ENCODE data around the gene EFCAB12.

EFCAB12 gene

DNA sequence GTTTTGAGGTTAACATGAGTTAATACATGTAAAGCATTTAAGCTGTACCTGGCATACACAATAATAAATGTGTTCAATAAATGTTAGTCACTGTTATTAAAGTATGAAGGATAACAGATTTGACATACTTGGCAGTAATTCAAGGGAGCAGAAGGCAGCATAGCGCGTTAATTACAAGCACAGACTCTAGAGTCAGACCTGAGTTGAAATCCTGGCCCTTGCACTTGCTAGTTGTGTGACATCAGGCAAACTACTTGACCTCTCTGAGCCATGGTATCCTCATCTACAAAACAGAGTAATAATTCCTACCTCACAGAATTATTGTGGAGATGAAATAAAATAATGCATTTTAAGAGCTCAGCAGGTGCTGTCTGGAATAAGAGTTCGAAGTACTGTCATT, 17.0 kb upstream of the EFCAB12 start:
- DNase-seq (ENCODE audit: low read depth): no peak

DNA sequence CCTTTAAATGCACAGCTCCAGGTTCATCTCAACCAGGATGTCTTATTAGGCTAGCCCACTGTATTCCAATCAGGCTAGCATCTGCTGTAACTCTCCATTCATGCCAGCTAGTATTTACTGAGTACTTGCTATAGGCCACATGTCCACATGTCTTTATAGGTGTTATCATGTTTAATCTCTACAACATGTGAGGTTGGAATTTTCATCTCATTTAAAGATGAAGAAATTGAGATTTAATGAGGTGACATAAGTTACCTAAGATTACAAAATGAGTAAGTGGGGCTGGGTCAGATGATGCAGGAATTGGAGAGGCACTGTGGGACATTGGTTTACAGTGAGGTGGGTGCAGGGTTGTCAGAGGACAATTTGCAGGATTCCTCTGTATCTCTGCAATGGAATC, 14.5 kb upstream of the EFCAB12 start:
- no peak for DNase-seq (ENCODE audit: low read depth)

DNA sequence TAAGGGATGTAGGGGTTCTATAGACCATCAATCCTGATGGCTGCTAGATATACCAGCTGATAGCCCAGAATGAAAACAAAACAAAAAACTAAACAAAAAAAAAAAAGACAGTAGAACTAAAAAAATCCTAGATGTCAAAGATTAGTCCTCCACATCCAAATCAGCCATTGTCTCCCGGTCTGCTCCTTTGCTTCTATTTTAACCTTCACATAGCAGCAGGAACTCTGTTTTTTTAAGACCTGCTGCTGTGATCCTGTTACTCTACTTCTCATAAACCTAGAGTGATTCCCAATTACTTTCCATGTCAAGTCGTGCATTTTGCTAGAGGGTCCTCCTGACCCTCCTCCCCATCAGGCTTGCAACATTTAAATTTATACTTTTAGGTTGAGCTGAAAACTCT, 14.1 kb upstream of the EFCAB12 start:
- no peak for DNase-seq (ENCODE audit: low read depth)

DNA sequence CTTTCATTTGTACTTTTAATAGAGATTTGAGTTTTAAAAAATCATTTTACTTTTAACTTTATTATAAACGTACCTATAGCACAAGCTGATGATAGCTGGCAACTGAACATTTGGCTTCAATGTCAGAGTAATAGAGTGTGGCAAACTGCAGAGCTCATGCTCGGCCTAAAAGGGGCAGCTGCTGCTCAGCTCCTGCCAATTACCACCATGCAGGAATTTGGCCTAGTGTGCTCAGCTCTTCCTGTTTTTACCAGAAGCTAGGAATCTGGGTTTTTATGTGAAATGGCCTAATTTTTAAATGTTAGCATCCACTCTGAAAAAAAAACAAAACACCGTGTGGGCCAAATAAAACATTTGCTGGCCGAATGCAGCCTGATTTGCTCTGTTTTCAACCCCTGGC, 13.3 kb upstream of the EFCAB12 start:
- peak; percentile 64 for DNase-seq (ENCODE audit: low read depth)

DNA sequence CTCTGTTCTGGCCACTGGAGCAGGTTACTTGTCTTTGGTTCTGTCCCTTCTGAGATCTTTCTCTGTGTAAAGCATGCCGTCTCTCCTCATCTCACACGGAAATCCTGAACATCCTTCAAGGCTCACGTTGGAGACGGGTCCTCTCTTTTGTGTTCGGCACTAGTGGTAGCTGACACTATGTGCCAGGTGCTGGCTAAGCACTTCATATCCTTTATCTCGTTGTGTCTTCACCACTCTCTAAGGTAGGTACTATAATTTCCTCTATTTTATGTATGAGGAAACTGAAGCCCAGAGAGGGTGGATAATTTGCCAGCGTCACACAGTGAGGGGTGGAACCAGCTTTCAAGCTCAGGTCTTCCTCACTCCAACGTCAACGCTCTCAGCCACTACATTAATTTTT, 12.8 kb upstream of the EFCAB12 start:
- no peak for DNase-seq (ENCODE audit: low read depth)

DNA sequence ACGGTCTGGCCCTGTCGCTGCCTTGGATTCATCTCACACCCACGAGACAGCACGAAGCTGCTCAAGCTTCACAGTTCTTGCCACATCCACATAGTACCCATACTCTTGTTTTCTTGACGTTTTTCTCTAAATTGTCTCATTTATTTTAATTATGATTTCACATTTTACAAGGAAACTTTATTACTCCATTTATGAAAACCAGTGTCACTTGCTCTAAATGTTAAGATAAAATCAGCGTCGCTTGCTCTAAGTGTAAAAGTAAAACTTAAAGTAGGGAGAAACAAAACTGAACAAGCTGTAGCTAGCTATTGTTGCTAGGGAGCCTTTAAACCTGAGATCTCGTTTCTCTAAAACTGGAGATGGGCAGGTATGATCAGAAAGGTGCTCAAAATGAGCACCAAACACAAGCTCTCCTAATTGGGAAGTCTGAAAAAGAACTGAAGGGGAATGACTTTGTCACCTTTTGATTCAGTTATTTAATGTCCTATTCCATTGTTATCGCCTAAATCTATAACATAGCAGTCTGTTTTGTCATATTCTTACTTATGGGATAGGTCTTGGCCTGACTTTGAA, 12.3 kb upstream of the EFCAB12 start:
- DNase-seq (ENCODE audit: low read depth): no peak

DNA sequence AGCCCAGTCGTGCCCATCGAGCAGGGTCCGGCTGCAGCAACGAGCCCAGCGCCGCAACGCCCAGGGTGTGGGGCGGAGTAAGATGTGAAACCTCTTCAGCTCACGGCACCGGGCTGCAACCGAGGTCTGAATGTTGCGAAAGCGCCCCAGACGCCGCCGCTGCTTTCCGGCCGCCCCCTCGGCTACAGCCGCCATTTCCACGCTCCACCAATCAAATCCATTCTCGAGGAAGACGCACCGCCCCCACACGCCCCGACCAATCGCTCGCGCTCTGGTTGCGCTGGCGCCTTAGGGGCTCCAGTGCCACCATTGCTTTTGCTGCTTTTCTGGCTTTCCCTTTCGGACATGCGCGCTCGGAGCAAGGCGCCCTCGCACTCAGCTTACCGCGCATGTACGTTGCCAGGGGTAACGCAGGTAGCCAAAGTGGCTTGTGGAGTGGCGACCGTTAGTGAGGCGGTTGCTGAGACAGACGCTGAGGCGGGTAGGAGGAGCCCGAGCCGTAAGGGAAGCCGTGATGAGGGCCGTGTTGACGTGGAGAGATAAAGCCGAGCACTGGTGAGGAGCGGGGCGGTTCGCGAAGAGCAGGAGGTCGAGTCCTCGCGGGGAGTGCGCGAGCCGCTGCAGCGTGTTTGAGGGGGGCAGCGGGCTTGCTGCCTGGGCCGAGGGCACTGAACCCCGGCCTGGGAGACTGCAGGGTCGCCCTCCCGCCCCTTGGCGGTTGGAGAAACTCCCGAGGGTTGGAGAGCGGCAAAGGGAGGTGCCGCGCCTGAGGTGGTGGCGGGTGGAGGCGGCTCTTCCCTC, 11.6 kb upstream of the EFCAB12 start, which contains the start of the genes IFT122 and MBD4:
Gene IFT122, plus strand, starts transcription at position 408 of the 801 bp plus-strand sequence. Its CDS starts 107 bp downstream, at position 515.
Gene MBD4, minus strand, starts transcription at position 132 of the 801 bp plus-strand sequence. Its CDS starts 115 bp downstream, at position 17.
- DNase-seq (ENCODE audit: low read depth): peak; percentile 98

DNA sequence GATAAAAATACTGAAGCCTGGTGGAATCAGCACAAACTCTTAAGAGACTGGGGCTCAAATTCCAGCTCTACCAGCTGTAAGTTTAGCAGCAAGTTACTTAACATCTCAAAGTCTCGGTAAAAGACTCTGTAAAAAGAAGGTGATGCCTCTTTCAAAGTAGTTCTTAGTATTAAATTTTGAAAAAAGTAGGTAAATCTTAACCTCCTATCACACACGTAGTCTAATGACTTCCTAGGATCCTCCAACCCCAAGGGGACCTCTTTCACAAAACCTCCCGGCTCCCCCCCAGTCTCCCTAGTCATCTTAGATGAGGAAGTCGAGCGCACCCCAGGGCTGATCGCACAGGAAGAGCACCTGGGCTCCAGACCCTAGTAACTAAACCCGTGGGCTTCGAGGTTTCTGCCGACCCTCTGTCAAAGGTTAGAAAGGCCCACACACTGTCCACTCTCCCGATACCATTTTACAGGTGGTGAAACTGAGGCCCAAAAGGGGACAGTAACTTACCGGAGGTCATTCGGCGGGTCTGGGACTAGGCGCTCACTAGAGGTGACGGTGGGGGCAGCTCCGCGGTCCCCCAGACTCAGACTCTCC, 10.9 kb upstream of the EFCAB12 start:
- DNase-seq (ENCODE audit: low read depth): no peak

DNA sequence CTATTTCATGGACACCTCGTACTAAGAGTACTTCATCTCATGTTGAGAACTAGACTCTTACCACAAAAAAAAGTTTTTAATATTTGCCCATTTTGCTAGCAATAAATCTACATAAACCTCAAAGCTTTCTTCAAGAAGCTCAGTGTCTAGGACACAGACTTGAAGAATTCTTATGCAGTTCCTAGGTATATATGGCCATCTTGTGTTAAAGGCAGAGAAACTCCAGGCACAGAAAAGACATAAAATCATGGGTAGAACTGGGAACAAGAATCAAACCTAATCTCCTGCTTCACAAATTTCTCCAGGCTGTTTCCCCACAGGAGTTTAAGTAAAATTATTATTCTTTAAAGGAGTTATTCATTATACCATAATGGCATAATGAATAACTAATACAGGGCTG, 6.9 kb upstream of the EFCAB12 start:
- DNase-seq (ENCODE audit: low read depth): no peak

DNA sequence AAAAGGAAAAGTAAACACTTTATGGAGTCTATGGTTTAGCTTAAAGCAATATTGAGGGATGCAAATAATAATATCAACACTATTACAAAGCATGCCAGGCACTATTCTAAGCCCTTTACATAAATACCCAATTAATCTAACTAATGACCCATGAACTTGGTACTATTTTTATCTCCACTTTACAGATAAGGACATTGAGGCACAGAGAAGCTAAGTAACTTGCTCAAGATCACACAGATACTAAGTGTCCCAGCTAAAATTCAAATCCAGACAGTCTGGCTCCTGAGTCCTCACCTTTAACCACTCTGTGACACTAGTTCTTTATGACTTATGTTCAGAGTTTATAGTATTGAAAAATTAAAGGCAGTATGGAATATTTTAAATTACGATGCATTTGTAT, 5.7 kb upstream of the EFCAB12 start:
- DNase-seq (ENCODE audit: low read depth): no peak

DNA sequence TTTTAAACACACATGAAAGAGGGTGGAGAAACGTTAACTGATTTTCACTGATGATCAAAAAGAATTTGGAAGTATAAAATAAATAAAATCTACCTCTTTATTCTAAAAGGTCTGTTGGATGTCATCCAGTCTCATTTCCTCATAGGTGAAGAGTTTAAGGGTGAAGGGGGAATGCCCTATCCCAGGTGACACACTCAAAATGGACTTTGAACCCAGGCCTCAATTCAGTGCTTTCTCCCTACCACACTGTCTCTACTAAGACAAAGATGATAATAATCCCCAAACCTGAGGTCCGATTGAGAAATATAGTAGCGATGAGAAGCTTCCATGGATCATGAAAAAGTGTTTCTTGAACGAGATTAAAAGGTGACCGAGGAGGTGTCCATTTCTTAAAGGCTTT, 5.1 kb upstream of the EFCAB12 start:
- DNase-seq (ENCODE audit: low read depth): no peak

DNA sequence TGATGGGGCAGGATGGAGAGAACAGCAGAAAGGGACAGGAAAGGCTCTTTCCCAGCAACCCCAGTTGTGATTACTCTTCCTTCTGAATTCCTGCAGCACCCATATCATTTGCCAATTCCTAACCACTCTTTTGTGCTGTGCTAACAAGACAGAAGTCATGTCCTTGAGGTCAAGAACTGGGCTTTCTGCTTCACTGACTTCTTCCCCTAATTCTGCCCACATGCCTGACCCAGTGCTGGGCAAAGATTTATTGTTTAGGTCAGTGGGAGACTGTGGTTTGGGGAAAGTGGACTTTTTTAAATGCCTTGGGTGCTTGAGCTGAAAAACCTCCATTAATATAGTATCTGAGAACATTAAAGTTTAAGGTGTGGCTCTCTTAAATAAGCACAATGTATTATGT, 4.2 kb upstream of the EFCAB12 start:
- no peak for DNase-seq (ENCODE audit: low read depth)

DNA sequence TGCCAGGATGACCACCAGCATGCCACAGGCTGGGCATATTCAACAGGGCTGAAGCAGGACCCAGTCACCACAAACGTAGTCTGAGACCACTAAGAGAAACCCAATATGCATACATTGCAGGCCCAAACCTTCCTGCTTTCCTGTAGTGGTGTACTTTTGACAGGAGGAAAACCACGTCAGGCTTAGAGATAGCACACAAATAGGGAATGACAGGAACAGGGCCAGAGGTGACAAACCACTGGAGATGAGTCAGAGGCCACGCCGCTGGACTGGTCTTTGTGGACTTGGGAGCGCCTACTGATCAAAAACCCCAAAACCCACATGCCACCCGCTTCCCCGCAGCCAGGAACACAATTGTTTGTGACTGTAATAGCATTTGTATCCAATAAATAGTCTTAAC, 3.6 kb upstream of the EFCAB12 start:
- no peak for DNase-seq (ENCODE audit: low read depth)

DNA sequence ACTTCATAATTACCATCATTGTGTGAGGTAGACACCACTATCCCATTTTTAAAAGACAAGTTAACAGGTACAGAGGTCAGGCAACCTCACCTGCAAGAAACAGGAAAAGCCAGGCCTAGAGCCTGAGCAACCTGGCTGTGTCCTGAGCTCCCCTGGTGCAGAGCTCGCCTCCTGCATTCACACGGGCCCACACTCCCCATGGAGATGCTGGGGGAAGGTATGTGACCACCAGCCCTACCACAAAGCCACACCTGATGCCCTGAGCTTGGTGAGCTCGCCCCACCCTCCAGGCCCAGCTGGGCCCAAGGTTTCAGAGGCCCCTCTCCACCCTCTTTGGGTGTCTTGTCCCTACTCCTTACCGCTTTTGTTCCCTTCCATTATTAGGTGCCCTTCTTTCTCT, 1.2 kb upstream of the EFCAB12 start:
- DNase-seq (ENCODE audit: low read depth): no peak

DNA sequence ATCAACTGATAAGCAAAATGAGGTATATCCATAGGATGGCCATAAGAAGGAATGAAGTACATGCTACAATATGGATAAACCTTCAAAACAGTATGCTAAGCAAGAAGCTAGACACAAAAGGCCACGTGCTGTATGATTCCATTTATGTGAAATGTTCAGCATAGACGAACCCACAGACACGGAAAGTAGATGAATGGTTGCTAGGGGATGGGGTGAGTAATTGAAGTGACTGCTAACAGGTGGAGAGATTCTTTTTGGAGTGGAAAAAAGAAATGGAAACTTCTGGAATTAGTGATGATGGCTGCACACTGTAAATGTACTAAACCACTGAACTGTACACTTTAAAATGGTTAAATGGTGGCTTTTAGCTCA, 630 bp upstream of the EFCAB12 start:
- no peak for DNase-seq (ENCODE audit: low read depth)

DNA sequence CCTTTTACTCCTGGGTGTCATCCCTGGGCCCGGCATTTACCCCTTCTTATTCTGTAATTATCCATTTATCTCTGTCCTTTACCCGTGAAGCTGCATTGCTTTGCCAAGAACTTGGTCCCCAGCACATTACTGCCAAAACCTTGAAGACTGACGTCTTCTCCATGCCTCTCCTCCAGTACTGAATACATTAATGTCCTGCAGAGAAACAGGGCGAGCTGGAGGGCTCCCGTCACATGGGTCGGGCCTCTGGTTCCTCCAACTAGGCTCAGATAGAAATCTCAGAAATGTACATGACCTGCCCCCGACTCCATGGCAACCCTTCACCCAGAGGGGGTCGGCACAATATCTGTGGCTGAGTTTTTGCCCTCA, 445 bp downstream of the EFCAB12 start:
- DNase-seq (ENCODE audit: low read depth): no peak

DNA sequence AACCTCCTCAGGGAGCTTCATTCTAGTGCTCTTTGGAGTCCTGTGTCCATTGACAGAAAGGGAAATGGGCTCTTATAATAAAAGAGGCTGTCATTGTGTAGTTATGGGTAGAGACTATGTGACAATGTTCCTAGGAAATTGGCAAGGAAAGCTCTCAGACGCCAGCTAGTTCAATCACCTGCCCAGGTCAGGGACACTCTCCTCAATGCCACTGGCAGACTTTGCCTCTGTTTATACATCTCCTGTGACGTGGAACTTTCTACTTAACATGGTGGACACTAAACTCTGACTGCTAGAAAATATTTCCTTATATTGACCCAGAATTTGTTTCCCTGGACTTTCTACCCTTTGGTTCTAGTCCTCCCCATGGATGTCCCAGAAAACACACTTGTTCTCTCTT, 2.8 kb downstream of the EFCAB12 start:
- DNase-seq (ENCODE audit: low read depth): no peak

DNA sequence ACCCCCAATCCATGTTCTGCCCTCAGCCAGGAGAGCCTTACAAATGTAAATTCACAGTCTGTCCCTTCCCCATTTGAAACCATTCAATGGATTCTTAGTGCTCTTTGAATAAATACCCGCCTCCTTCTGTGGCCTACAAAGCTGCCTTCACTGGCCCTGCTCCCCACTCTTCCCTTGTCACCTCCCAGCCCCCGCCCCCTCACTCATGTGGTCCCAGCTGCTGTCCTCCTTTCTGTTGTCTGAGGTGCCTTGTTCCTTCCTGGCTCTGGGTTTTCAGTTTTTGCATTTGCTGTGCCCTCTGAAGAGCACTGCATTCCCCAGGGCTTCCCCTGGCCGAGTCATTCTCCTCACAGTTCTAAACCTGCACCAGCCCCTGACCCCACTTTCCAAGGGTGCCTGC, 3.2 kb downstream of the EFCAB12 start:
- DNase-seq (ENCODE audit: low read depth): no peak

DNA sequence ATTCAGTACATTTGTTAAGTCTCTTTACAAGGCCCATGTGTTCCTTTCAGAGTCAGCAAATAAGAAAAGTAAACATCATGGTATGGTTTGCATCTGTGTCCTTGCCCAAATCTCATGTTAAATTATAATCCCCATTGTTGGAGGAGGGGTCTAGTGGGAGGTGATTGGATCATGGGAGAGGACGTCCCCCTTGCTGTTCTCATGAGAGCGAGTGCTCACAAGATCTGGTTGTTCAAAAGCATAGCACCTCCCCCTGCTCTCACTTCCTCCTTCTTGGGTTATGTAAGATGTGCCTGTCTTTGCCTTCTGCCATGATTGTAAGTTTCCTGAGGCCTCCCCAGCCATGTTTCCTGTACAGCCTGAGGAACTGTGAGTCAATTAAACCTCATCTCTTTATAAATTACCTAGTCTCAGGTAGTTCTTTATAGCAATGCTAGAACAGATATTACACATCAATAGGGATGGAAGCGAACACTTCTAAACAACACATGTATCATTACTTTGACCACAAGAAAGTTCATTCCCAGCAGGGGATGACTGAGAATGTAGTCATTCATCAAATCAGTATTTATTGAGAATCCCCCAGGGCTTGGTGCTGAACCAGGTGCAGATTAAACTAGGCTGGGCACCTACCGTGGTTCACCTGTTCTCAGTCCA, 4.1 kb downstream of the EFCAB12 start:
- DNase-seq (ENCODE audit: low read depth): no peak

DNA sequence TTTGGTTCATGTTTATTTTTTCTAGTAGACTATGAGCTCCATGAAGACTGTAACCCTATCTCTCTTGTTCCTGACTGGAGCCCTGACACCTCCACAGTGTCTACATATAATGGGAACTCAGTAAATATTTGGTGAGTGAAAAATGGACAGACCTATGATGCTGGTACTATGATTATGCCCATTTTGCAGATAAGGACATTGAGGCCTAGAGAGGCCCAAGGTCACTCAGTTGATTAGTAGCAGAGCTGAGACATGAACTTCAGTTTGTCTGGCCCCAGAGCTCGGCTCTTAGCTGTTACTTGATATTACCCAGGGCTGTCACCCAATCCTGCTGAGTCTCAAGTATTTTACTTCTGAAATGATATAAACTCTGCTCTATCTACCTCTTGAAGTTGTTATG, 5.5 kb downstream of the EFCAB12 start:
- DNase-seq (ENCODE audit: low read depth): no peak

DNA sequence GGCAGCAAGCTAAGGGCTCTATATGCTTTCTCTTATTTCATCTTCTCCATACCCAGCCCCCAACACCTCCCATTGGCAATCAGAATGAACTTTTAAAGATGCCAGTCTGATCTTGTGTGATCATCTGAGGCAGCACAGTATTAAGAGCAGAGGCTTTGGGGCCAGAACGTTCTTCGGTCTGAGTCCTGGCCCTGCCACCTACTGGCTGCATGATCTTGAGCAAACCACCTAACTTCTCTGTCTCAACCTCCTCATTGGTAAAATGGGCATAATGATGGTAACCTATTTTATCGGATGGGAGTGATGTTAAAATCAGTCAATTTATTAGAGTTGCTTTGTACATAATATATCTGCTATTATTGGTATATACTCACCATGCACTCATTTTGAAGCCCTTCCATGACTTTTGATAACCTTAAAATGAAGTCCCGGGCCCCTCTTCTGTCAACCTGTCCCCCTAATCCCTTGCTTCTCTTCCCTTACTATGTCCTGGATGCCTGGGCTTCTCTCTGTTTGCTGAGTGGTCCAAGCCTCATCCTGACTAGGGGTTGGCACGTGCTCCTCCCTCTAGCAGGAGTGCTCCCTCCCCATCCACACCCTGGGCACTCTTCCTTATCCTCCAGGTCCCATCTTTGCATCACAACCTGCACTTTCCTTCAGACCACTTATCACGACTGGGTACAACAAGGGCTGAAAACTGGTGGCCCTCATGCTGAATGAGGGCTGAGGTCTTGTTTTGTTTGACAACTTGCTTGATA, 6.3 kb downstream of the EFCAB12 start:
- DNase-seq (ENCODE audit: low read depth): no peak

DNA sequence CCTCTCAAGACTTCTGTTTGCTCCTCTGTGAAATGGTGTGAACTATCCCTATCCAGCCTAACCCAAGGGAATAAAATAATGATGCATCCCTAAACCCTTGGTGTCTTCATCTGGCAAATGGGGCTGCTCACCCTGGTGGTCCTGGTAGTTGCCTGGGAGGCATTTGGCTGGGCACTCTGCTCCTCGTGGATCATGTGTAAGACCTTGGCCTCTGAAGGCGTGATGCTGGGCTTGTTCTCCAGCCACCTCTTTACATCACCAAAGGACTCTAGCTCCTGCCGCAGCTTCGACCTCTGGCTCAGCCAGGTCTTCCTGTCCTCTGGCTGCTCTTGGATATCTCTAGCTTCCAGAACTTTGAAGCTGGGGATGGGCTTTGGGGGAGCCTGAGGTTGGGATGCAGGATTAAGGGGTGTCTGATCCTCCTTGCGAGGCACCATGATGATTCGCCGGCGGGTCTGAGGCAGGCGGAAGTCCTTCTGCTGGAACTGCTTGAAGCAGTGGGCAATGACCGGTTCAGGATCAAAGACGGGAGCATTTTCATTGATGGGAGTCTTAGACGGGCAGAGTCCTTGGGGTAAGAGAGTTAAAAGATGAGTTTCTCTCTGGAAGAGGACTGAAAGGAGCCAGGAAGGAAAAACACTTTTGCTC, 7.1 kb downstream of the EFCAB12 start:
- DNase-seq (ENCODE audit: low read depth): no peak

Measured in GM04503 (cell line).